HepG2 (cell line): ENCODE results near the gene GIN1. TPM values are rescaled to one million over a fixed set of nuclear protein-coding genes. Genes with fewer than 3 reads are reported as not detected.

Experiments
- BHLHE40 ChIP-seq: IDR thresholded peaks from 2 replicates; pipeline ENCODE4 v1.6.1; 2011; ENCODE audit warnings: low read length, improper control_type of control experiment
- CC2D1A ChIP-seq: sonication (generic); formaldehyde crosslinking; IDR thresholded peaks from 2 replicates; pipeline ENCODE4 v1.8.1; 2023; ENCODE audit warnings: mild to moderate bottlenecking, missing genetic modification reagents
- DMTF1 ChIP-seq: sonication (generic); formaldehyde crosslinking; IDR thresholded peaks from 2 replicates; pipeline ENCODE4 v1.4.0; 2020; ENCODE audit warnings: mild to moderate bottlenecking, missing genetic modification reagents
- FOSL2 ChIP-seq: sonication (generic); formaldehyde crosslinking; IDR thresholded peaks from 2 replicates; pipeline ENCODE4 v1.4.0; 2020; ENCODE audit warnings: missing genetic modification reagents
- FUBP1 ChIP-seq: sonication (generic); formaldehyde crosslinking; IDR thresholded peaks from 2 replicates; pipeline ENCODE4 v1.5.1; 2020; ENCODE audit warnings: missing genetic modification reagents, mild to moderate bottlenecking, borderline replicate concordance
- PLSCR1 ChIP-seq: sonication (generic); formaldehyde crosslinking; IDR thresholded peaks from 2 replicates; pipeline ENCODE4 v1.5.0; 2020; ENCODE audit warnings: missing genetic modification reagents, mild to moderate bottlenecking, borderline replicate concordance
- SIX4 ChIP-seq: sonication (generic); formaldehyde crosslinking; IDR thresholded peaks from 2 replicates; pipeline ENCODE4 v1.4.0; 2020; ENCODE audit warnings: missing genetic modification reagents
- SNAPC2 ChIP-seq: sonication (generic); formaldehyde crosslinking; IDR thresholded peaks from 2 replicates; pipeline ENCODE4 v1.8.1; 2022; ENCODE audit warnings: mild to moderate bottlenecking, missing genetic modification reagents
- TCF7 ChIP-seq: sonication (generic); IDR thresholded peaks from 2 replicates; pipeline ENCODE4 v1.6.1; 2016; ENCODE audit warnings: antibody characterized with exemption, low read depth
- ZBTB10 ChIP-seq: sonication (generic); formaldehyde crosslinking; IDR thresholded peaks from 2 replicates; pipeline ENCODE4 v1.4.0; 2020; ENCODE audit warnings: missing genetic modification reagents, borderline replicate concordance
- ZBTB26 ChIP-seq: IDR thresholded peaks from 2 replicates; pipeline ENCODE4 v1.6.1; 2016; ENCODE audit warnings: missing compliant biosample characterization, missing genetic modification reagents, borderline replicate concordance
- ZBTB39 ChIP-seq: sonication (generic); formaldehyde crosslinking; IDR thresholded peaks from 2 replicates; pipeline ENCODE4 v1.5.0; 2020; ENCODE audit warnings: missing genetic modification reagents
- ZMYM3 ChIP-seq: sonication (generic); formaldehyde crosslinking; IDR thresholded peaks from 2 replicates; pipeline ENCODE4 v1.5.1; 2020; ENCODE audit warnings: mild to moderate bottlenecking, missing genetic modification reagents
- ZNF121 ChIP-seq: sonication (generic); formaldehyde crosslinking; IDR thresholded peaks from 2 replicates; pipeline ENCODE4 v1.5.0; 2020; ENCODE audit warnings: mild to moderate bottlenecking, missing genetic modification reagents
- ZNF33A ChIP-seq: sonication (generic); formaldehyde crosslinking; IDR thresholded peaks from 2 replicates; pipeline ENCODE4 v1.5.1; 2020; ENCODE audit warnings: missing genetic modification reagents, mild to moderate bottlenecking, moderate library complexity, borderline replicate concordance
- ZNF501 ChIP-seq: sonication (generic); formaldehyde crosslinking; IDR thresholded peaks from 2 replicates; pipeline ENCODE4 v1.5.1; 2020; ENCODE audit warnings: mild to moderate bottlenecking, moderate library complexity, missing genetic modification reagents
- ZNF75D ChIP-seq: sonication (generic); formaldehyde crosslinking; IDR thresholded peaks from 2 replicates; pipeline ENCODE4 v1.8.1; 2023; ENCODE audit warnings: missing genetic modification reagents, mild to moderate bottlenecking, borderline replicate concordance
- polyA plus RNA-seq, 8 experiments: library from polyadenylated mRNA; depleted of rRNA in 3 of 8; stranded (reverse) in 7 of 8; unstranded in 1 of 8; fragments of >200 nt; fragmentation: Illumina TruSeq in 4 of 8; extraction: Trizol in 4 of 8; gene quantifications; 2 replicates each; pipeline versions ENCODE4 v1.2.1 to v1.2.3, GENCODE V29; 2011 to 2016; ENCODE audit warnings: low read depth in 4 of 8, missing spikeins in 1 of 8, mixed read lengths in 1 of 8; ENCODE audit not compliant: insufficient read depth in 1 of 8
- total RNA-seq, 5 experiments: library from RNA; depleted of rRNA; stranded (reverse); fragments of >200 nt; fragmentation: Illumina TruSeq; extraction: Trizol; gene quantifications; 2 replicates each; pipeline ENCODE4 v1.2.3, GENCODE V29; 2016; ENCODE audit warnings: low read depth in 1 of 5

Gene GIN1
- total and polyA plus RNA-seq, 2 of the 13 experiments (the other 11 are each of a cell fraction or from before 2014, with no cell fraction given), result 1.7 to 7.7 TPM

- TF ChIP-seq ZBTB39 (CRISPR knock-in tag), result peak; percentile 13; the same call in 1 of the 2 replicates
- TF ChIP-seq DMTF1 (CRISPR knock-in tag), result no peak
- peak; percentile 95 for TF ChIP-seq SNAPC2 (CRISPR knock-in tag)
- TF ChIP-seq TCF7, result no peak
- no peak for TF ChIP-seq ZBTB26 (CRISPR knock-in tag)
- 0 out of 2 replicates have a peak, but pooled peaks have one; percentile 5 for TF ChIP-seq ZNF121 (CRISPR knock-in tag)
- no peak for TF ChIP-seq ZBTB10 (CRISPR knock-in tag)
- peak; percentile 64 for TF ChIP-seq FOSL2 (CRISPR knock-in tag)
- TF ChIP-seq ZNF75D, result no peak
- peak; percentile 59 for TF ChIP-seq BHLHE40
- TF ChIP-seq PLSCR1, result no peak
- no peak for TF ChIP-seq FUBP1 (CRISPR knock-in tag)
- no peak for TF ChIP-seq ZNF33A (CRISPR knock-in tag)
- TF ChIP-seq ZMYM3 (CRISPR knock-in tag), result no peak
- TF ChIP-seq CC2D1A, result no peak
- peak; percentile 74; the same call in 1 of the 2 replicates for TF ChIP-seq ZNF501 (CRISPR knock-in tag)
- TF ChIP-seq SIX4 (CRISPR knock-in tag), result no peak
These were observed at the start of gene GIN1, which contains the start of gene PPIP5K2 (continued) for GRCh38 chr5:103119765-103120606.
